ENCODE measurements around the gene TASOR. TPM values are rescaled to one million over a fixed set of nuclear protein-coding genes. Genes with fewer than 3 reads are reported as not detected.
"Not testable (repeated sequence)": the region's sequence is repeated elsewhere in the genome, so short reads cannot be mapped to it uniquely, and the experiment has no call there.

The TASOR gene
- total RNA-seq, 4 donors from 2014 or later: 65.2 to 87.4 (median 76.1) TPM

DNA sequence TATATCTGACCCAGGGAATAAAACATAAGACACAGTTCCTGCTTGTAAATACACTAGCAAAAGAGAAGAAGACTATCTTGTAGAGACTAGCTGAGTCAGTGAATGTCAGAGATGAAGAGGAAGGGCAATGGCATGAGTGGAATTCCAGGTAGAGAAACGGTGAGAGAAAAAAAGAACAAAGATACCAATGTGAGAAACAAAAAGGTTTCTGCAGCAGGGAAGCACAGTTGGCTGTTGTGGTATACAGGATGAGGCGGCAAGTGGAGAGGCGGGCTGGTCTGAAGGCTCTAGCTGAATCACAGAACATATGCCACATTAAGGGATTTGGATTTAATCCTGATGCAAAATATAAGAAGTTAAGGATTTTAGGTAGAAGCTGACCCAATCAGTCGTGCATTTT, 17.1 kb upstream of the TASOR start:
- H3K27ac ChIP-seq: no peak overlapping the region
- WGBS, 2 donors (ENCODE audit: low coverage in 1 of 2): 59 to 68% methylated on average over 4 of the region's 4 CpGs
- no peaks in the 10 kb centered on the region for H3K27me3 ChIP-seq
- TF ChIP-seq EP300 (IDR thresholded peaks at IDR 0.05) (no peak), POLR2AphosphoS5 (IDR thresholded peaks at IDR 0.05) (no peak), POLR2A (IDR thresholded peaks at IDR 0.05) (no peak), CTCF (IDR thresholded peaks at IDR 0.05) (no peak)
- H3K9me3 ChIP-seq: no peaks in the 10 kb centered on the region
- H3K4me1 ChIP-seq: peaks cover 0 to 8% (median 0%) of the 10 kb centered on the region in 3 donors
- no peak for ATAC-seq
- no peak overlapping the region for H3K4me3 ChIP-seq
- H3K36me3 ChIP-seq: no peaks in the 10 kb centered on the region

DNA sequence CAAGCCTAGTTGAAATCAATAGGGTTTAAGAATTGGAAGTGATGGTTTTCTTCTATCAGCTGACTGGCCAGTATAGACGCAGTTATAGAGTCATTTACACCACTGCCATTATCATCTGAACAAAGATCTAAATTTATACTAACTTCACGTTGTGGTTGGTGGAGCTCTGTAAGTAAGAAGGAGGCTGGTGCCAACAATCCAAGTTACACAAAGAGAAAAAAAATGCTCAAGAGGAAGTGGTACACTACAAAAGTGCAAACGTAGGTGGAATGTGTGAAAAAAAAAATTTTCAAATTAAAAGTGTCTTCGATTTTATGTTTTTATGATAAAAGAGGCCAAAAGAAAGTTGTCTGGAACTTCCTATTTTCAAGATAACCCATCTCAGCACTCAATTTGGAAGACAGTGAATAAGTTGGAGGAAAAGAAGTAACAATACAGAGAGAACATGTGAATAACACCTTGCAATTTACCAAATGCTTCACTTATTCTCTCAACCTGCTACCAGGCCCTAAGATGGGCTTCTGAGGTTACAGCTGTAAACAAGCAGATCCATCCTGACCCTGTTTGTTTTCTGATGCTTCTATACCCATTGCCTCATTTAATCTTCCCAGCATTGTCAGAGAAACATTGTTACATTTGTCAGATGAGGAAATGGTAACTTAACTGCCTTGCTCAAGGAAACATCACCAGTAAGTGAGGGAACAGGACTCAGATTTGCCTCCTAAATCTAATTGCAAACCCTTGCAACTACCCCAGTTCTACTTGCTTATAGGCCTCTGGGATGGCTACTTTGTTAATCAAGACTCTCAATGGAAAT, 12.0 kb upstream of the TASOR start:
- no peaks in the 10 kb centered on the region for H3K27me3 ChIP-seq
- H3K36me3 ChIP-seq: no peaks in the 10 kb centered on the region
- ATAC-seq: no peak
- no peak overlapping the region for H3K4me3 ChIP-seq
- no peaks in the 10 kb centered on the region for H3K4me1 ChIP-seq
- WGBS, 2 donors (ENCODE audit: low coverage in 1 of 2): 55 to 56% methylated on average over 4 of the region's 4 CpGs
- no peak overlapping the region for H3K27ac ChIP-seq
- no peaks in the 10 kb centered on the region for H3K9me3 ChIP-seq
- no peak for TF ChIP-seq EP300 (IDR thresholded peaks at IDR 0.05)

- H3K4me3 ChIP-seq: no peak overlapping the region
- ATAC-seq: peak; percentile 62
Observed at GRCh38 chr3:56693750-56694149, 10.7 kb upstream of the TASOR start.

DNA sequence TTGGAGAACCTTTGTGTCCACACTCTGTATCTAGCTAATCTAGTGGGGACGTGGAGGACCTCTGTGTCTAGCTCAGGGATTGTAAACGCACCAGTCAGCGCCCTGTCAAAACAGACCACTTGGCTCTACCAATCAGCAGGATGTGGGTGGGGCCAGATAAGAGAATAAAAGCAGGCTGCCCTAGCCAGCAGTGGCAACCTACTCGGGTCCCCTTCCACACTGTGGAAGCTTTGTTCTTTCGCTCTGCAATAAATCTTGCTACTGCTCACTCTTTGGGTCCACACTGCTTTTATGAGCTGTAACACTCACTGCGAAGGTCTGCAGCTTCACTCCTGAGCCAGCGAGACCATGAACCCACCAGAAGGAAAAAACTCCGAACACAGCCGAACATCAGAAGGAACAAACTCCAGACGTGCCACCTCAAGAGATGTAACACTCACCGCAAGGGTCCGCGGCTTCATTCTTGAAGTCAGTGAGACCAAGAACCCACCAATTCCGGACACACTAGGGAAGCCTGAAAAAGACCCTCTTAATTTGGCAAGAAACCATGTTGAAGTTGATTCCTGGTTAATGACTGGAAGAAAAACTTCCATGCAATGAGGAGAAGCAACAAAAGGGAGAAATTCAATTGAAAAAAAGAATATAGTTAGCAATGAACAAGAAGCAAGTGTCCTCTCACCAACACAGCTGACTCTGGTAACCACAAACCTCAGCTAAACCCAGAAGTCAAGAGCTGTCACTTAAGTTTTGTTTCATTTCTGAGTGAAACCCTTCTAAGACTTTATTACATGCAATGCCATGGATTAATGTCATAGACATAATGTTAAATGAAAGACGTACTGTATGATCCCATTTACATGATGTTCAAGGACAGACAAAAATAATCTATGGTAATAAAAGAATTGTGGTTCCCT, 9.7 kb upstream of the TASOR start:
- H3K9me3 ChIP-seq, H3K4me1 ChIP-seq, ATAC-seq, H3K36me3 ChIP-seq, H3K4me3 ChIP-seq, H3K27ac ChIP-seq, H3K27me3 ChIP-seq: not testable (repeated sequence)
- WGBS, 2 donors (ENCODE audit: low coverage in 1 of 2): 57 to 80% methylated on average over 1 of the region's 15 CpGs

More at GRCh38 chr3:56693750-56694149, 10.7 kb upstream of the TASOR start:
- no peaks in the 10 kb centered on the region for H3K27me3 ChIP-seq
- TF ChIP-seq CTCF (IDR thresholded peaks at IDR 0.05): no peak
- TF ChIP-seq EP300 (IDR thresholded peaks at IDR 0.05): no peak
- TF ChIP-seq POLR2AphosphoS5 (IDR thresholded peaks at IDR 0.05): no peak
- no peak for TF ChIP-seq POLR2A (IDR thresholded peaks at IDR 0.05)
- no peaks in the 10 kb centered on the region for H3K9me3 ChIP-seq
- H3K4me1 ChIP-seq: no peaks in the 10 kb centered on the region
- 57 to 75% methylated on average over 3 of the region's 3 CpGs for WGBS, 2 donors (ENCODE audit: low coverage in 1 of 2)
- no peak overlapping the region for H3K27ac ChIP-seq
- H3K36me3 ChIP-seq: no peaks in the 10 kb centered on the region

- not testable (repeated sequence) for H3K4me1 ChIP-seq, H3K36me3 ChIP-seq, H3K27ac ChIP-seq, H3K9me3 ChIP-seq, ATAC-seq, H3K27me3 ChIP-seq, H3K4me3 ChIP-seq
- WGBS, 2 donors (ENCODE audit: low coverage in 1 of 2): no CpG with 5 or more reads among the region's 21 CpGs
Observed at GRCh38 chr3:56692001-56692365, 8.9 kb upstream of the TASOR start.

GRCh38 chr3:56691165-56692000, 8.3 kb upstream of the TASOR start:
- WGBS, 2 donors (ENCODE audit: low coverage in 1 of 2): 73 to 100% methylated on average over 1 to 2 of the region's 19 CpGs
- H3K27ac ChIP-seq: no peak overlapping the region

More at GRCh38 chr3:56691165-56692000, 8.3 kb upstream of the TASOR start:
- no peaks in the 10 kb centered on the region for H3K36me3 ChIP-seq
- no peaks in the 10 kb centered on the region for H3K4me1 ChIP-seq
- H3K9me3 ChIP-seq: no peaks in the 10 kb centered on the region
- no peak for TF ChIP-seq EP300 (IDR thresholded peaks at IDR 0.05)
- TF ChIP-seq POLR2A (IDR thresholded peaks at IDR 0.05): no peak
- no peak for TF ChIP-seq POLR2AphosphoS5 (IDR thresholded peaks at IDR 0.05)
- H3K27me3 ChIP-seq: no peaks in the 10 kb centered on the region
- H3K4me3 ChIP-seq: no peak overlapping the region
- no peak for ATAC-seq

Data from gastroesophageal sphincter (tissue), 4 donors.